Esophagus muscularis mucosa (tissue), 3 donors: ENCODE results near the gene PIGT.

Experiments used
- POLR2A ChIP-seq: fragments of 450-650 bp; IDR thresholded peaks from one replicate; pipeline ENCODE4 v1.6.1; 2017; ENCODE audit warnings: antibody characterized with exemption, moderate library complexity, mild to moderate bottlenecking, low read depth
- TF ChIP-seq, protein P1 (sequence below), 3 experiments: fragments of 200-600 bp in 2 of 3; fragments of 450-650 bp in 1 of 3; sonication (generic) in 2 of 3; IDR thresholded peaks; one replicate each; pipeline ENCODE4 v1.5.1; 2017 to 2019; ENCODE audit warnings: antibody characterized with exemption in 3 of 3, mild to moderate bottlenecking in 2 of 3, moderate library complexity in 1 of 3

DNA sequence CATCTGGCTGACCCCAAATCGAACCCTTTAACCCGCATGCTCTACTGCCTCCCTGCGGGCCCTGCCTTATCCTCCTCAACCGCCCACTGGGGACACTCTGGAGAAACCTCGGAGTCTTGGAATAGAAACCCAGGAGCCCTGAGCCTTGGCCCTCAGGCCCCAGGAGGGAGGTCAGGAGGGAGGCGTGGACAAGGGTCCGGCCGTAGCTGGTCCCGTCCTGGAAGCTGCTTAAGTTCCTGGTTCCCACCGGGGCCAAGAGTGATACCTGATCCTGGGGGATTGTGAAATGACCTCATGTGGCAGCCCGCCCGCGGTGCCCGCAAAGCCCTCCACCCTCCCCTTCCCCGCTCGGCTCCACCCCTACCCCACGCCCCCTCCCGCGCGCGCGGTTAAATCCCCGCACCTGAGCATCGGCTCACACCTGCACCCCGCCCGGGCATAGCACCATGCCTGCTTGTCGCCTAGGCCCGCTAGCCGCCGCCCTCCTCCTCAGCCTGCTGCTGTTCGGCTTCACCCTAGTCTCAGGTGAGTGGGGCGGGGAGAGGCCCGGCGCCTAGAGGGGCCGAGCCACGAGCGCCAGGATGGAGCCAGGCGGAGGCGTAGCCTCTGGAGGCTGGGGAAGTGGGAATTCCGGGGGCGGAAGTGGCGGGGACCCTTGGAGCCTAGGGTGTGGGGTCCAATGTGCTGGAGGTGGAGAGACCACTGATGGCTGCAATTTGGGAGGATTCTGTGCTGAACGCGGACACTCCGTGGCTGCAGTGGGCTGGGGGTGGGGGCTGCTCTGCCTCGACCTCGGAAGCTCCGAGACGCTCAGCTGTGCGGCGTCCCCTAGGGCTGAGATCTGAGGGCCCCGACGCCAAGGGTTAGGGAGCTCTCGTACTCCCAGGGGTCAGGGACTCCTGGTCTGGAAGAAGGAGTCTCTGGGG lies 53.7 kb downstream of the PIGT start, which contains the start of gene WFDC2:
- TF ChIP-seq, protein P1, sequence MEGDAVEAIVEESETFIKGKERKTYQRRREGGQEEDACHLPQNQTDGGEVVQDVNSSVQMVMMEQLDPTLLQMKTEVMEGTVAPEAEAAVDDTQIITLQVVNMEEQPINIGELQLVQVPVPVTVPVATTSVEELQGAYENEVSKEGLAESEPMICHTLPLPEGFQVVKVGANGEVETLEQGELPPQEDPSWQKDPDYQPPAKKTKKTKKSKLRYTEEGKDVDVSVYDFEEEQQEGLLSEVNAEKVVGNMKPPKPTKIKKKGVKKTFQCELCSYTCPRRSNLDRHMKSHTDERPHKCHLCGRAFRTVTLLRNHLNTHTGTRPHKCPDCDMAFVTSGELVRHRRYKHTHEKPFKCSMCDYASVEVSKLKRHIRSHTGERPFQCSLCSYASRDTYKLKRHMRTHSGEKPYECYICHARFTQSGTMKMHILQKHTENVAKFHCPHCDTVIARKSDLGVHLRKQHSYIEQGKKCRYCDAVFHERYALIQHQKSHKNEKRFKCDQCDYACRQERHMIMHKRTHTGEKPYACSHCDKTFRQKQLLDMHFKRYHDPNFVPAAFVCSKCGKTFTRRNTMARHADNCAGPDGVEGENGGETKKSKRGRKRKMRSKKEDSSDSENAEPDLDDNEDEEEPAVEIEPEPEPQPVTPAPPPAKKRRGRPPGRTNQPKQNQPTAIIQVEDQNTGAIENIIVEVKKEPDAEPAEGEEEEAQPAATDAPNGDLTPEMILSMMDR (IDR thresholded peaks at IDR 0.05) = no peak
- TF ChIP-seq POLR2A = no peak
